B cell (primary cell): ENCODE measurements around the gene TMEM108. TPM values are rescaled to one million over a fixed set of nuclear protein-coding genes. Genes with fewer than 3 reads are reported as not detected.

Experiments
- ATAC-seq: fragments of 200-7000 bp; cut with Tn5 transposase; one replicate; pipeline ENCODE4 v1.10.0; 2021; ENCODE audit warnings: low read depth, mild to moderate bottlenecking, moderate number of reproducible peaks, moderate library complexity
- CTCF ChIA-PET: fragments of 350-600 bp; sonication (Branson Sonifier 250); formaldehyde crosslinking; loops from one replicate; lab custom pipeline; 2021; ENCODE audit warnings: antibody characterized with exemption, inconsistent platforms; lab: Charles Lee
- POLR2A ChIA-PET: fragments of 350-600 bp; sonication (Branson Sonifier 250); formaldehyde crosslinking; loops from one replicate; lab custom pipeline; 2021; ENCODE audit warnings: antibody characterized with exemption; lab: Charles Lee
- DNase-seq: peaks from one replicate; pipeline ENCODE4 v3.0.0; 2013
- H2AFZ ChIP-seq: 2 replicates; pipeline ENCODE4 v1.6.1; 2012; ENCODE audit warnings: mild to moderate bottlenecking, low read depth, low read length; ENCODE audit not compliant: insufficient read depth, poor library complexity, severe bottlenecking
- H3K27ac ChIP-seq, 2 donors: 1 replicate in 1 of 2; 2 replicates in 1 of 2; pipeline ENCODE4 v1.5.1; 2012 to 2013; ENCODE audit warnings: low read length in 2 of 2, mild to moderate bottlenecking in 2 of 2, moderate library complexity in 1 of 2
- H3K27me3 ChIP-seq, 4 experiments: fragments of 200-600 bp in 1 of 4; sonication (generic) in 1 of 4; replicated peaks in 1 of 4; 1 replicate in 2 of 4; 2 replicates in 2 of 4; pipeline versions ENCODE4 v1.6.1 to v1.7.0; 2013 to 2016; ENCODE audit warnings: low read length in 3 of 4, mild to moderate bottlenecking in 2 of 4, mixed read lengths in 1 of 4, moderate library complexity in 1 of 4; ENCODE audit not compliant: insufficient read depth in 4 of 4, control insufficient read depth in 3 of 4; ENCODE audit errors: control extremely low read depth in 1 of 4
- H3K36me3 ChIP-seq, 2 experiments: replicated peaks in 1 of 2; 1 replicate in 1 of 2; 2 replicates in 1 of 2; pipeline versions ENCODE4 v1.6.1 to v1.7.1; 2013; ENCODE audit warnings: low read length in 1 of 2; ENCODE audit not compliant: insufficient read depth in 2 of 2, control insufficient read depth in 1 of 2; ENCODE audit errors: control extremely low read depth in 1 of 2, extremely low read depth in 1 of 2
- H3K4me1 ChIP-seq, 2 donors: fragments of 200-600 bp in 1 of 2; sonication (generic) in 1 of 2; 1 replicate in 1 of 2; 2 replicates in 1 of 2; pipeline versions ENCODE4 v1.5.1 to v1.6.1; 2013 to 2017; ENCODE audit warnings: low read length in 2 of 2; ENCODE audit not compliant: control insufficient read depth in 2 of 2, insufficient read depth in 2 of 2
- H3K4me2 ChIP-seq: replicated peaks from 2 replicates; pipeline ENCODE3; 2012; ENCODE audit warnings: mild to moderate bottlenecking, low read depth, low read length; ENCODE audit not compliant: poor library complexity, severe bottlenecking
- H3K4me3 ChIP-seq, 5 experiments: fragments of 200-600 bp in 1 of 5; sonication (generic) in 1 of 5; 1 replicate in 3 of 5; 2 replicates in 2 of 5; pipeline versions ENCODE4 v1.5.1 to v1.7.0; 2011 to 2016; ENCODE audit warnings: low read length in 4 of 5, mild to moderate bottlenecking in 4 of 5, low read depth in 2 of 5, control low read depth in 1 of 5, moderate library complexity in 1 of 5; ENCODE audit not compliant: insufficient read depth in 1 of 5; ENCODE audit errors: control extremely low read depth in 1 of 5, extremely low read depth in 1 of 5
- H3K79me2 ChIP-seq: fragments of 200-600 bp; sonication (generic); one replicate; pipeline ENCODE4 v1.6.0; 2016; ENCODE audit warnings: low read length; ENCODE audit not compliant: control insufficient read depth, insufficient read depth
- H3K9ac ChIP-seq: fragments of 200-600 bp; sonication (generic); 2 replicates; pipeline ENCODE4 v1.6.1; 2017; ENCODE audit warnings: mild to moderate bottlenecking, low read length, moderate library complexity
- H3K9me3 ChIP-seq, 3 donors: one replicate each; pipeline versions ENCODE4 v1.6.1 to v1.7.1; 2013; ENCODE audit warnings: low read length in 2 of 3; ENCODE audit not compliant: control insufficient read depth in 2 of 3, insufficient read depth in 1 of 3; ENCODE audit errors: control extremely low read depth in 1 of 3
- H4K20me1 ChIP-seq: 2 replicates; pipeline ENCODE4 v1.6.0; 2012; ENCODE audit warnings: mild to moderate bottlenecking, low read length; ENCODE audit not compliant: insufficient read depth, control insufficient read depth, poor library complexity, severe bottlenecking
- H3K27ac Mint-ChIP-seq: one replicate; pipeline ENCODE4 v1.8.0; 2021; ENCODE audit warnings: mixed read lengths
- H3K27me3 Mint-ChIP-seq: one replicate; pipeline ENCODE4 v1.8.0; 2021; ENCODE audit warnings: mixed read lengths
- H3K4me1 Mint-ChIP-seq: one replicate; pipeline ENCODE4 v1.8.0; 2021; ENCODE audit warnings: mixed read lengths
- H3K4me3 Mint-ChIP-seq: one replicate; pipeline ENCODE4 v1.8.0; 2021; ENCODE audit warnings: mixed read lengths
- H3K9me3 Mint-ChIP-seq: one replicate; pipeline ENCODE4 v1.8.0; 2022; ENCODE audit warnings: mixed read lengths; ENCODE audit not compliant: insufficient read depth
- EZH2 ChIP-seq: IDR thresholded peaks from 2 replicates; pipeline ENCODE4 v1.6.1; 2012; ENCODE audit warnings: borderline replicate concordance, low read depth, mild to moderate bottlenecking, moderate library complexity, low read length; ENCODE audit not compliant: insufficient read depth, poor library complexity, severe bottlenecking
- WGBS: methylation state at CpG from one replicate; pipeline ENCODE4 v1.1.5; 2013; ENCODE audit warnings: missing lambda C conversion rate; ENCODE audit not compliant: insufficient coverage; 5-methylcytosine and 5-hydroxymethylcytosine counted together
- intact Hi-C: fragments of 100-400 bp; cut with micrococcal nuclease; formaldehyde crosslinking; loops from one replicate; pipeline ENCODE4 v1.10.0; 2022
- polyA plus RNA-seq: library from polyadenylated mRNA; depleted of rRNA; stranded (reverse); fragments of >200 nt; gene quantifications from 2 replicates; pipeline ENCODE4 v1.2.3, GENCODE V29; 2012
- total RNA-seq, 2 donors: library from RNA; stranded (reverse); fragments of 120-200 nt in 1 of 2; gene quantifications; 1 replicate in 1 of 2; 2 replicates in 1 of 2; pipeline versions ENCODE4 v1.2.3 to v1.2.4, GENCODE V29; 2013 to 2022
- TF ChIP-seq, protein P1 (sequence below): fragments of 200-600 bp; IDR thresholded peaks from one replicate; pipeline ENCODE4 v1.8.0; 2022; ENCODE audit warnings: antibody characterized with exemption, mild to moderate bottlenecking

The TMEM108 gene
- total and polyA plus RNA-seq, 2 donors (not counting 1 experiment from before 2014, with no cell fraction given) = not detected

GRCh38 chr3:133393204-133393603 is 355.0 kb downstream of the TMEM108 start:
- 60% methylated on average over 1 of the region's 1 CpG for WGBS
- Histone ChIP-seq H3K36me3 (no peaks in the 10 kb centered on the region), H3K4me3 (no peak overlapping the region), H3K27me3 (peaks cover 0 to 3% (median 0%) of the 10 kb centered on the region in 4 experiments), H2AFZ (no peak overlapping the region), H3K27ac (no peak overlapping the region), H3K4me1 (peaks cover 0 to 7% of the 10 kb centered on the region in 2 donors), H4K20me1 (no peaks in the 10 kb centered on the region), H3K9ac (no peak overlapping the region), H3K79me2 (no peaks in the 10 kb centered on the region), H3K4me2 (no peak overlapping the region), H3K9me3 (peaks cover 0 to 8% (median 5%) of the 10 kb centered on the region in 3 donors)
- TF ChIP-seq, protein P1, sequence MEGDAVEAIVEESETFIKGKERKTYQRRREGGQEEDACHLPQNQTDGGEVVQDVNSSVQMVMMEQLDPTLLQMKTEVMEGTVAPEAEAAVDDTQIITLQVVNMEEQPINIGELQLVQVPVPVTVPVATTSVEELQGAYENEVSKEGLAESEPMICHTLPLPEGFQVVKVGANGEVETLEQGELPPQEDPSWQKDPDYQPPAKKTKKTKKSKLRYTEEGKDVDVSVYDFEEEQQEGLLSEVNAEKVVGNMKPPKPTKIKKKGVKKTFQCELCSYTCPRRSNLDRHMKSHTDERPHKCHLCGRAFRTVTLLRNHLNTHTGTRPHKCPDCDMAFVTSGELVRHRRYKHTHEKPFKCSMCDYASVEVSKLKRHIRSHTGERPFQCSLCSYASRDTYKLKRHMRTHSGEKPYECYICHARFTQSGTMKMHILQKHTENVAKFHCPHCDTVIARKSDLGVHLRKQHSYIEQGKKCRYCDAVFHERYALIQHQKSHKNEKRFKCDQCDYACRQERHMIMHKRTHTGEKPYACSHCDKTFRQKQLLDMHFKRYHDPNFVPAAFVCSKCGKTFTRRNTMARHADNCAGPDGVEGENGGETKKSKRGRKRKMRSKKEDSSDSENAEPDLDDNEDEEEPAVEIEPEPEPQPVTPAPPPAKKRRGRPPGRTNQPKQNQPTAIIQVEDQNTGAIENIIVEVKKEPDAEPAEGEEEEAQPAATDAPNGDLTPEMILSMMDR = no peak
- TF ChIP-seq EZH2 = no peak
- no peak overlapping the region for H3K27ac Mint-ChIP-seq
- CTCF ChIA-PET = interaction anchor here (0.6 kb wide), 1 partner anchor 748 kb away, joined by 4 read pairs; no protein-coding TSS in a partner anchor
- ATAC-seq (no peak), DNase-seq (no peak)
- H3K4me1 Mint-ChIP-seq = peaks cover 3% of the 10 kb centered on the region
- intact Hi-C loops = no loop called here
- no peaks in the 10 kb centered on the region for H3K9me3 Mint-ChIP-seq
- POLR2A ChIA-PET = no interaction called here
- H3K27me3 Mint-ChIP-seq = peaks cover 5% of the 10 kb centered on the region
- H3K4me3 Mint-ChIP-seq = no peak overlapping the region

DNA sequence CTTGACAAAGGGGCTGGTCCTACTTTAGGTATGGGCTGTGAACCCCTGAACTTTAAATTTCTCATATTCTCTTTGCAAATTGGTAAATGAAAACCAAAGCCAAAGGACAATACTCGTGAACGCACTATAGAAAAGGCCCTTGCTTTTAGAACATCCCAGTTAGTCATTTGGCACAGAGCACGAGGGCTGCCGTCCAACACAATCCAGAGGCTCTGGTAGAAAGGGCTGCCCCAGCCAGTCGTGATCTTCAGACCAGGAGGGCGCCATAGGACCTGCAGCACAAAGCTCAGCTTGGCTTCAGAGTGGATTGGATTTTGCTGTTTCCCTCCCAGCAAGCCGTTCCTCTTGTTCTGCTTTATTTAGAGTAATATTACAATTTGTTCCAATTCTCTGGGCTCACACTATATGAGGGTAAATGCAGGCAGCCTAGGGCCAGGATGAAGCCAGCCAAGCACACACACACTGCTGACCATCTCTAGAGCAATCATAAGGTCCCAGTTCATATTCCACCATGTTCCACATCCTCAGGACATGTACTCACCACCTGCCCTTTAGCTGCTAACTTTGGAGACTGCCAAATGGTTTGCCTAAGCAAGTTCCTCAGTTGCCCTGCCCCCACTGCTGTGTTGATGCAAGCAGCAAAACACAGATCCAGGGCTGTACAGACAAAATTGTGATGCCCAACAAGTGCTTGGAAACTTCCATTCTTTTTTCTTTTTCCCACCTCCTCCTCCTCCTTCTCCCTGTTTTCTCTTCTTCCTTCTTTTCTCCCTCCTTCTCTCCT is 355.7 kb downstream of the TMEM108 start:
- no peak overlapping the region for H3K4me3 Mint-ChIP-seq
- H3K27ac Mint-ChIP-seq = no peak overlapping the region

More for the DNA sequence above, 355.7 kb downstream of the TMEM108 start:
- peaks cover 0 to 3% (median 0%) of the 10 kb centered on the region in 4 experiments for H3K27me3 ChIP-seq
- H3K9ac ChIP-seq = no peak overlapping the region
- TF ChIP-seq, protein P1 = no peak
- no peak for TF ChIP-seq EZH2
- no peak overlapping the region for H3K4me3 ChIP-seq
- WGBS = 91% methylated on average over 6 of the region's 7 CpGs
- no peaks in the 10 kb centered on the region for H3K36me3 ChIP-seq
- CTCF ChIA-PET = no interaction called here
- no peak overlapping the region for H3K4me2 ChIP-seq
- intact Hi-C loops = no loop called here
- H3K4me1 ChIP-seq = peaks cover 0 to 7% of the 10 kb centered on the region in 2 donors
- POLR2A ChIA-PET = no interaction called here
- no peak overlapping the region for H3K27ac ChIP-seq
- ATAC-seq = no peak
- H3K79me2 ChIP-seq = no peaks in the 10 kb centered on the region
- Mint-ChIP-seq H3K4me1 (peaks cover 3% of the 10 kb centered on the region), H3K9me3 (no peaks in the 10 kb centered on the region), H3K27me3 (peaks cover 7% of the 10 kb centered on the region)
- no peak overlapping the region for H2AFZ ChIP-seq
- H4K20me1 ChIP-seq = no peaks in the 10 kb centered on the region
- H3K9me3 ChIP-seq = peaks cover 0 to 8% (median 5%) of the 10 kb centered on the region in 3 donors
- DNase-seq = no peak
